Measurements from ENCODE around the gene ANTXRL. TPM values are rescaled to one million over a fixed set of nuclear protein-coding genes. Genes with fewer than 3 reads are reported as not detected.

The ANTXRL gene
- total RNA-seq, 4 donors from 2014 or later: not detected

DNA sequence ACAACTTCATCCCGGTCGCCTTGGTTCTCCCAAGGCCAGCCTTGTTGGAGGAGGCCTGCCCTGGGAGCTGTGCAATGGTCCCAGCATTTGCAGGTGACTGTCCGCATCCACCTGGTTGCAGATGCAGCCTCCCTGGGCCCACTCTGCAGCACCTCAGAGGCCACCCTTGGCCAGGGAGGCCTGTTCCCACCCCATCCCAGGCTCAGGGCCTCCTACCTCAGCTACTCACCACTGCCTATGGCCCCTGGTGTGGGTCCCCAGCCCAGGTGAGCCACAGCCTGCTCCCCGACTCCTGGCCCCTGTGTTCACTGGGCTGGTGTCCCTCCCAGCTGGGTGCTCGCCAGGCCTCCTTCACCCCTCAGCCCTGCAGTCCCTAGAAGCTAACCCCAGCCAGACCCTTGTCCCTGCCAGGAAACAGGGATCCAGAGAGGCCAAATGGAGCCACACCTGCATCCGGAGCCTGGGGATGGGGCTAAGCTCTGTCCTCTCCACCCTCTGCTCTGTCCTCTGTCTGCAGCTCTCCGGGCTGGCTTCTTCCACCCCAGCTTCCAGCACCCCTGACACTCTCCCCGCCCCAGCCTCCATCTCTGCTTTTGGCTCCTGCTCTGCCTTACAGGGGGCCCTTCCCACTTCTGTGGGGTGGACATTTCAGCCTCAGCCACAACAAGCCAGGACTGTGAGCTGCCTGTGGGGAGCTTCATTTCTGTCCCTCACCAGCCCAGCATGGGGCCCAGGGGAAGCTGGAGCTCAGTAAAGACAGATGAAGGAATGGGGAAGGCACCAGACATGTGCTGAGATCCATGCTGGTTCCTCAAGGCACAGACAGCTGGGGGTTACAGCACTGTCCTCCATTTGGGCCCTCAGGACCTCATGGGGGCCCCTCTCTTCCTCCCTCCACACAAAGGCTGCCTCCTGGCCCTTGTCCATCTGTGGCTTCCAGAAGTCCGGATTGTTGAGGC lies 35.6 kb upstream of the ANTXRL start:
- no peaks in the 10 kb centered on the region for H3K27me3 ChIP-seq
- H3K9me3 ChIP-seq: no peaks in the 10 kb centered on the region
- intact Hi-C loops (cut with DNase I; ENCODE audit: low total_unique reads): no loop called here
- no peak overlapping the region for H3K27ac ChIP-seq
- H3K4me1 ChIP-seq: no peaks in the 10 kb centered on the region
- no peak for ATAC-seq
- TF ChIP-seq CTCF (IDR thresholded peaks at IDR 0.05 in 4 of 5, conservative IDR thresholded peaks at IDR 0.05 in 1 of 5) (no peak), POLR2A (IDR thresholded peaks at IDR 0.05) (no peak)
- DNase-seq: no peak
- in situ Hi-C loops (cut with MboI; ENCODE audit: low sequenced_read_pairs in 4 of 4): no loop called here
- no peak overlapping the region for H3K4me3 ChIP-seq
- H3K36me3 ChIP-seq: no peaks in the 10 kb centered on the region

GRCh38 chr10:46251857-46252847 lies 34.6 kb upstream of the ANTXRL start:
- H3K27ac ChIP-seq: no peak overlapping the region
- no peaks in the 10 kb centered on the region for H3K27me3 ChIP-seq
- no peak overlapping the region for H3K4me3 ChIP-seq
- intact Hi-C loops (cut with DNase I; ENCODE audit: low total_unique reads) (no loop called here), in situ Hi-C loops (cut with MboI; ENCODE audit: low sequenced_read_pairs in 4 of 4) (no loop called here)
- DNase-seq (no peak), ATAC-seq (no peak)
- no peak for TF ChIP-seq POLR2A (IDR thresholded peaks at IDR 0.05)
- TF ChIP-seq CTCF (IDR thresholded peaks at IDR 0.05 in 4 of 5, conservative IDR thresholded peaks at IDR 0.05 in 1 of 5): no peak
- H3K36me3 ChIP-seq: no peaks in the 10 kb centered on the region
- no peaks in the 10 kb centered on the region for H3K9me3 ChIP-seq
- H3K4me1 ChIP-seq: no peaks in the 10 kb centered on the region

- DNase-seq (no peak), ATAC-seq (no peak)
- no peaks in the 10 kb centered on the region for H3K36me3 ChIP-seq
- no peaks in the 10 kb centered on the region for H3K4me1 ChIP-seq
- intact Hi-C loops (cut with DNase I; ENCODE audit: low total_unique reads) (no loop called here), in situ Hi-C loops (cut with MboI; ENCODE audit: low sequenced_read_pairs in 4 of 4) (no loop called here)
- H3K27ac ChIP-seq: no peak overlapping the region
- TF ChIP-seq POLR2A (IDR thresholded peaks at IDR 0.05) (no peak), CTCF (IDR thresholded peaks at IDR 0.05 in 4 of 5, conservative IDR thresholded peaks at IDR 0.05 in 1 of 5) (no peak)
- no peaks in the 10 kb centered on the region for H3K9me3 ChIP-seq
- no peak overlapping the region for H3K4me3 ChIP-seq
- no peaks in the 10 kb centered on the region for H3K27me3 ChIP-seq
Observed at GRCh38 chr10:46253076-46254006, 33.5 kb upstream of the ANTXRL start.

DNA sequence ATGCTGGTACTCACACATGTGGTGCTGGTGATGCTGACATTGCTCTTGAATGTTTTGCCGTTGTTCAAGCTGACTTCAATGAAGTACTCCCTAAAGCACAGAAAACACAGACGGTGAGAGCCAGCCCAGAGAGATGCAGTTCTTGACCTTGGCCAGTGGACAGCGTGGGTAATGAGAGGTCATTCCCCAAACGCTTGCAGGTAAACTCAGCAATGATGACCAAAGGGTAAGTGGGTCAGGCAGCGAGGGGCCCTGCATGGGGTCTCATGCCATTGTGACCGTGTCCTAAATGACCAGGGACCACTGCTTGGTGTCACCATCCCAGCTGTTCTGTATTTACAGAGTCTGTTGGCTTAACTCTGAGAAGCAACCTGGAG lies 32.8 kb upstream of the ANTXRL start:
- in situ Hi-C loops (cut with MboI; ENCODE audit: low sequenced_read_pairs in 4 of 4): no loop called here
- TF ChIP-seq CTCF (IDR thresholded peaks at IDR 0.05 in 4 of 5, conservative IDR thresholded peaks at IDR 0.05 in 1 of 5) (no peak), POLR2A (IDR thresholded peaks at IDR 0.05) (no peak)
- no peak for ATAC-seq

More for the DNA sequence above, 32.8 kb upstream of the ANTXRL start:
- H3K36me3 ChIP-seq: no peaks in the 10 kb centered on the region
- H3K9me3 ChIP-seq: no peaks in the 10 kb centered on the region
- intact Hi-C loops (cut with DNase I; ENCODE audit: low total_unique reads): no loop called here
- H3K27me3 ChIP-seq: no peaks in the 10 kb centered on the region
- no peak overlapping the region for H3K4me3 ChIP-seq
- no peak for DNase-seq
- no peak overlapping the region for H3K27ac ChIP-seq
- H3K4me1 ChIP-seq: no peaks in the 10 kb centered on the region
